ENCODE data around the gene ANXA2.

ANXA2 gene

DNA sequence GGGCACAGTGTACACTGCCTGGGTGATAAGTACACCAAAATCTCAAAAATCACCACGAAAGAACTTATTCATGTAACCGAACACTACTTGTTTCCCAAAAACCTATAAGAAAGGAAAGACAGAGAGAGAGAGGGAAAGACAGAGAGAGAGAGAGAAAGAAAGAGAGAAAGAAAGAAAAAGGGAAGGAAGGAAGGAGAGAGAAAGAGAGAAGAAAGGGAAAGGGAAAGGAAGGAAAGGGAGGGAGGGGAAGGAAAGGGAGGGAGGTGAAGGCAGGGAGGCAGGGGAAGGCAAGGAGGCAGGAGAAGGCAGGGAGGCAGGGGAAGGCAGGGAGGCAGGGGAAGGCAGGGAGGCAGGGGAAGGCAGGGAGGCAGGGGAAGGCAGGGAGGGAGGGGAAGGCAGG lies 48.2 kb downstream of the ANXA2 start:
- TF ChIP-seq, protein P1, sequence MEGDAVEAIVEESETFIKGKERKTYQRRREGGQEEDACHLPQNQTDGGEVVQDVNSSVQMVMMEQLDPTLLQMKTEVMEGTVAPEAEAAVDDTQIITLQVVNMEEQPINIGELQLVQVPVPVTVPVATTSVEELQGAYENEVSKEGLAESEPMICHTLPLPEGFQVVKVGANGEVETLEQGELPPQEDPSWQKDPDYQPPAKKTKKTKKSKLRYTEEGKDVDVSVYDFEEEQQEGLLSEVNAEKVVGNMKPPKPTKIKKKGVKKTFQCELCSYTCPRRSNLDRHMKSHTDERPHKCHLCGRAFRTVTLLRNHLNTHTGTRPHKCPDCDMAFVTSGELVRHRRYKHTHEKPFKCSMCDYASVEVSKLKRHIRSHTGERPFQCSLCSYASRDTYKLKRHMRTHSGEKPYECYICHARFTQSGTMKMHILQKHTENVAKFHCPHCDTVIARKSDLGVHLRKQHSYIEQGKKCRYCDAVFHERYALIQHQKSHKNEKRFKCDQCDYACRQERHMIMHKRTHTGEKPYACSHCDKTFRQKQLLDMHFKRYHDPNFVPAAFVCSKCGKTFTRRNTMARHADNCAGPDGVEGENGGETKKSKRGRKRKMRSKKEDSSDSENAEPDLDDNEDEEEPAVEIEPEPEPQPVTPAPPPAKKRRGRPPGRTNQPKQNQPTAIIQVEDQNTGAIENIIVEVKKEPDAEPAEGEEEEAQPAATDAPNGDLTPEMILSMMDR (IDR thresholded peaks at IDR 0.05), result no peak

DNA sequence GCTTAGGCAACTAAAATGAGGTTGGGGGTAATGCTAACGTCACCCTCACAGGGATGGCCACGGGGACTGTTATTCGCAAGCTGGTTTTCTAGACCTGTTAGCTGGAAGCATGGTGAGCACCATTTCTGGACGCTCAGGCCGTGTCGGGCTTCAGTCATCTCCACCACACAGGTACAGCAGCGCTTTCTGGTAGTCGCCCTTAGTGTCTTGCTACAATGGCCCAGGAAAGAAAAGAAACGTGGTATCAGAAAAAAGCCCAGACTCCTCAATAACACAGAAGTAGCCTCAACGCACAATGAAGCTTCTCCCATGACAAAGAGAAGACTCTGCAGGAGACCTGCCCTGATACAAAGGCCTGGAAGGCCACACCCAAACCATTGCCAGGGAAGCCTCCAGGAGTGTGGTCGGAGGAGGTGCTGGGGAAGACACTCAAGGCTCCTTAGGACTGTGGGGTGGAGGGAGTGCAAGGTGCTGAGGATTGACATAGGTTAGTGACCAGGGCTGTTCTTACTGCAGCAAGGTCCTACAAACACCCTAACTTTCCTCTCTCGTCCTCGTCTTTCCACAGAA lies 50.2 kb downstream of the ANXA2 start:
- TF ChIP-seq, protein P1 (IDR thresholded peaks at IDR 0.05), result no peak

DNA sequence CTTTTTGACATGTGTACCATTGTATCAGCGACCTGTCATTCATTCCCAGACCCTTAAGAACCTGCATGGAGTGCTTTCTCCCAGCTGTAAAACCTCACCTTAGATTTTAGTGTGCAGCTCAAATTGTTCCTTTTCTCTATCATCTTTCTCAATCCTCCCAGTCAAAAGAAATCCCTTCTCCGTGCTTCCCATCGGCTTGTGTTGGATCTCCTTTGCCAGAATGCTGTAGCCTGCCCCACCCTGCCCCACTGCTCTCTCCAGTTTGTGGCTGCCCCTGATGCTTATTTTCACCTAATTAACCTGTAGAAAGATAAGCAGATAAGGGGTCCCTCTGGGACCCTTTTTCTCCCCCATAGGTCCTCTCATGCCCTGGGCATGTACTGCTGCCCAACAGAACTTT lies 51.1 kb downstream of the ANXA2 start:
- TF ChIP-seq, protein P1 (IDR thresholded peaks at IDR 0.05), result no peak

DNA sequence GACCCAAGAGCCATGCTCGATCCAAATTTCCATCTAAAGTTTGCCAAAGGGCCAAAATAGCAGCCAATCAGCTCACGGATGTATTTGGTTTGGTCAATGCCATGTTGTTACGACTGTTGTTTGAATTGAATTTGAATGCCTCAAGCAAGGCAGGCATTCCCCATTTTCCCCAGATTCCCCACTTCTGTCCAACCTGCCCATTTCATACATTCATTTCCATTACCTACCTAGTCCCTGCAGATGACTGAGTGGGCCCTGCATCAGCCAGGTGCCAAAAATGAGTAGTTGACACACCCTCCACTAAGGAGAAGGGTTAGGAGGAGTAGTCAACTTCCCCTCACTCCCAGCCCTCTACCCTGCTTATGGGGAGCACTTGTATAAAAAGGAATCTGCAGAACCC lies 51.7 kb downstream of the ANXA2 start:
- TF ChIP-seq, protein P1 (IDR thresholded peaks at IDR 0.05), result no peak

DNA sequence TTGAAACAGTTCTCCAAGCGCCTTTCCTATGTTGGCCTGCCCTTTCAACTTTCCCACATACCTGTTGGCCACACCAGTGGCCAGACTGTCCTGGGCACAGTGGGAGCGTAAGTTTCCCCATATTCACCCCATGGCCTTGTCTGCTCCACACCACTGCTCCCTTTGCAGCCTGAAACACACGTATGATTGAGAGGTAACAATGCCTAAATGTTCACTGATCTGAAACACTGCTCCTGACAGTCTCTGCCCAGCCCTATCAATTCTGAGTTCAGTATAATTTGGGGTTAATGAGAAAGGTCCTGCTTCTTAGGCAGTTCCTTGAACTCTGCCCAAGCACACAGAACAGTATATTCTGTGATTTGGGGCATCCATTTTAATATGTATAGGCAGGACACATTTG lies 52.2 kb downstream of the ANXA2 start:
- TF ChIP-seq, protein P1 (IDR thresholded peaks at IDR 0.05), result no peak

DNA sequence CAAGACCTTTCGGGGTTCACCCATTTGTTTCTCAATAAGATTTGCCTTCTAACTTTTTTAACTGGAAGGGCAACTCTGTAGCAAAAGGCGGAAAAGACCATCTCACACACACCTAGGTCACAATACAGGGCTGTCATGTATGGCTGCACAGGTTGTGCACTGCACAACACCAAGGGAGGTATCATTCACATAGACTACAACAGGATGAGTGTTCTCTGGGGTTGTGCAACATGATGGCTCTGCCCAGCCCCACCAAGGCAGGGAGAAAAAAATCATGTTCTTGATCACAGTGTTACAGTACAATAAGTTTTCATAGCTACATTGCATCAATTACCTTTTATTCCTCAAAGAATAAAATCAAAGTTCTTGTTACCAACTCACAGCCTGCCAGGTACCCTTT lies 52.8 kb downstream of the ANXA2 start:
- TF ChIP-seq, protein P1 (IDR thresholded peaks at IDR 0.05), result no peak

DNA sequence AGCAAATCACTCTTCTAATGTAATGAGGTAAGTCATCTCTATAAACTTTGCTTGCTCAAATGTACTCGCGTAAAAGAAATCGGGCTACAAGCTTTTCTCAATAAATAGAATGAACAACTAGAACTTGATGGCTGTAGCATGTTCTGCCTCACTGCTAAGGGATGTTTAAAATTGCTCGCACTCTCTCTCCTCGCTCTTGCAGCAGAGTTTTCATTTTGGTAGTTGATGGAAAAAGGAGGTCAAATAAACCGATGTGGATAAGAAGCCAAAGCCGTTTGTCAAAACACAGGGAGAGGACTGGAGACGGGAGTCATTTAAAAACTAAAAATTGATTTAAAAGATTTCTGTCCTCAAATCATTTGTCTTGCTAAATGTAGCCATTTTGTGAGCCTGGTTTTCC lies 53.3 kb downstream of the ANXA2 start:
- TF ChIP-seq, protein P1 (IDR thresholded peaks at IDR 0.05), result no peak
